ENCODE data around the gene POLD4.

The POLD4 gene

GRCh38 chr11:67387518-67387917 is 34.2 kb upstream of the POLD4 start:
- no peak for TF ChIP-seq CTCF (IDR thresholded peaks at IDR 0.05; ENCODE audit: low read depth, low read length)
- in situ Hi-C loops (cut with HindIII; ENCODE audit: low sequenced_read_pairs) = no loop called here
- no peak overlapping the region for H3K4me3 ChIP-seq (ENCODE audit: low read depth, low read length)
- DNase-seq (ENCODE audit: low read depth, low spot score) = no peak

DNA sequence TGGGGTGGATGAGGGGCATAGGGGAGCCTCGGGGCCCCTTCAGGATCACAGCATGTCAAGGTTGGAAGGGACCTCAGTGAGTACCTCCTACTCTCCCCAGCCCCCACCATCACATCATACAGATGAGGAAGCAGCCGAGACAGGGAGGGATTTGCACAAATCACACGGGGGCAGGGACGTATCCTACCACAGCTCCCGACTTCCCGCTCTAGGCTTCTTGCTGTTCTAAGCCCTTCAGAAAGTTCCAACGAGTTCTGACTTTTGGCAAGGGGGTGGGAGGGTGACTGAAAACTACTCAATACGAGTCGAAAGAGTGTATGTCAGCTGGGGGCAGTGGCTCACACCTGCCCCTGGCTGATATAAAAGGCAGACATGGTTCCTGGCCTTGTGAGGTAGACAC is 33.7 kb upstream of the POLD4 start:
- no peak for TF ChIP-seq CTCF (IDR thresholded peaks at IDR 0.05; ENCODE audit: low read depth, low read length)
- in situ Hi-C loops (cut with HindIII; ENCODE audit: low sequenced_read_pairs) = no loop called here
- no peak overlapping the region for H3K4me3 ChIP-seq (ENCODE audit: low read depth, low read length)

DNA sequence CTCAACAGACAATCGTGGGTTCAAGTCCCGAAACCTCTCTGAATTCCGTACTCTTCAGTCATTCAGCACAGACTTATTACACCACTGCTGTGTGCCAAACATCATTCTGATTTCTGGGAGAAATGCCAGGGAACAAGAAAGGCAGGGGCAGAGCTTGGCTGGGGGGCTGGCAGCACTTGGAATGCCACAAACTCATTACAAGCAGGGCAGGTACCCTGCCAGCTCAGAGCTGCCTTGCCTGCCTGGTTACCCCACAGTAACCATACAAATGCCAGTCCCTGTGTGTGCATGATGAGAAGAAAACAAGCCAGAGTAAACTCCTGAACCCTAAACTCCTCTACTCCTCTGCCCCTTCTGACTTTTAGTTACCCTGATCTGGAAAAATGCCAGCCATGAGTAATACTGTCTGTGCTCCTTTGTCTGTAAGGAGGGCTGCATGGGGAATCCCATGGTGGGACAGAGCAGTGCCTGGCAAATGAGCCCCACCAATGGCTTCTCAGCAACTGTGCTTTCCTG is 31.6 kb upstream of the POLD4 start:
- TF ChIP-seq CTCF (IDR thresholded peaks at IDR 0.05; ENCODE audit: low read depth, low read length) = no peak
- DNase-seq (ENCODE audit: low read depth, low spot score) = peak; percentile 43
- in situ Hi-C loops (cut with HindIII; ENCODE audit: low sequenced_read_pairs) = no loop called here
- H3K4me3 ChIP-seq (ENCODE audit: low read depth, low read length) = no peak overlapping the region

More for the DNA sequence above, 33.7 kb upstream of the POLD4 start:
- DNase-seq (ENCODE audit: low read depth, low spot score) = no peak

GRCh38 chr11:67382276-67383136 is 29.2 kb upstream of the POLD4 start:
- DNase-seq (ENCODE audit: low read depth, low spot score) = peak; percentile 71
- peak; percentile 99 for TF ChIP-seq CTCF (IDR thresholded peaks at IDR 0.05; ENCODE audit: low read depth, low read length)
- in situ Hi-C loops (cut with HindIII; ENCODE audit: low sequenced_read_pairs) = no loop called here
- no peak overlapping the region for H3K4me3 ChIP-seq (ENCODE audit: low read depth, low read length)

DNA sequence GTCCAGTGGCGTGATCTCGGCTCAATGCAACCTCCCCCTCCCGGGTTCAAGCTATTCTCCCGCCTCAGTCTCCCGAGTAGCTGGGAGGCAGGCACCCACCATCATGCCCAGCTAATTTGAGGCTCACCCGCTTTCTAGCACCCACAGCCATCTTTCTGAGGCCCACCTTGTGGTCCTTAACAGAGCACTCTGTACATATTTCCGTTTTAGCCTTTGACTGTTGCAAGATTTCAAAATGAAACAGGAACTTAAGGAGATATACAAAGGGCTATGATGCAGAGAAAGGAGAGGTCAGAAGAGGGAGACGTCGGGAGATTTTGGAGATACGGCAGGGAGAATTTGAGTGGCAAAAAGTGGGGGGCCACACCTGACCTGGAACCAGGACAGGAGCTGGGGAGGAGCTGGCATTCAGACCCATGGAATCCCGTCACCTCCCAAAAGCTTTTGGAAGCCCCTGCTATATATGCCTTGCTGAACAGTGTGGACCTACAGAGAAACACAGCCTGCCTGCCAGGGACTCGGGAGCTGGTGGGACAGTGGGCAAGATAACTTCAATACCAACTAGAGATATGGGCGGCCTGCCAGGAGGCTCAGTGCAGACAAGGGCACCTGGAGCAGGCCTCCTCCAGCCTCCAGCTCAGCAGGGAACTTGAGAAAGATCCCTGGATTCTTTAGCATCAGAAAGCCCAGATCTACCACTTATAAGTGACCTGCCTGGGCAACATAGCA is 28.1 kb upstream of the POLD4 start:
- in situ Hi-C loops (cut with HindIII; ENCODE audit: low sequenced_read_pairs) = no loop called here
- no peak for TF ChIP-seq CTCF (IDR thresholded peaks at IDR 0.05; ENCODE audit: low read depth, low read length)
- no peak for DNase-seq (ENCODE audit: low read depth, low spot score)
- H3K4me3 ChIP-seq (ENCODE audit: low read depth, low read length) = no peak overlapping the region

- TF ChIP-seq CTCF (IDR thresholded peaks at IDR 0.05; ENCODE audit: low read depth, low read length) = no peak
- no peak overlapping the region for H3K4me3 ChIP-seq (ENCODE audit: low read depth, low read length)
- DNase-seq (ENCODE audit: low read depth, low spot score) = no peak
- in situ Hi-C loops (cut with HindIII; ENCODE audit: low sequenced_read_pairs) = no loop called here
These were observed 26.0 kb upstream of the POLD4 start for GRCh38 chr11:67379061-67380058.

Measured in astrocyte of the spinal cord (primary cell).